Brain microvascular endothelial cell (primary cell): Measurements from ENCODE around the gene AUTS2.

Experiments
- DNase-seq: peaks from one replicate; pipeline ENCODE4 v3.0.0-alpha.2; 2020
- H3K27ac ChIP-seq: fragments of 250-450 bp; sonication (Bioruptor Pico); 2 replicates; pipeline ENCODE4 v1.5.1; 2020; ENCODE audit warnings: mild to moderate bottlenecking, moderate library complexity
- H3K27me3 ChIP-seq: fragments of 250-450 bp; sonication (Bioruptor Pico); replicated peaks from 2 replicates; pipeline ENCODE4 v1.5.1; 2020; ENCODE audit warnings: mild to moderate bottlenecking
- H3K36me3 ChIP-seq: fragments of 250-450 bp; sonication (Bioruptor Pico); replicated peaks from 2 replicates; pipeline ENCODE4 v1.5.1; 2020; ENCODE audit warnings: mild to moderate bottlenecking
- H3K4me3 ChIP-seq: 2 replicates; pipeline ENCODE4 v1.5.1; 2011; ENCODE audit warnings: low read depth, mild to moderate bottlenecking, control low read depth, low read length, moderate library complexity
- in situ Hi-C: cut with HindIII; loops from 2 replicates; pipeline ENCODE4 v1.10.0; 2017; ENCODE audit warnings: low sequenced_read_pairs, low pct_ligation_motif_present
- TF ChIP-seq, protein P1 (sequence below): IDR thresholded peaks from 2 replicates; pipeline ENCODE4 v1.5.1; 2011; ENCODE audit warnings: low read depth, mild to moderate bottlenecking, moderate library complexity, low read length, control low read depth, inconsistent platforms; ENCODE audit errors: missing control alignments

AUTS2 gene

DNA sequence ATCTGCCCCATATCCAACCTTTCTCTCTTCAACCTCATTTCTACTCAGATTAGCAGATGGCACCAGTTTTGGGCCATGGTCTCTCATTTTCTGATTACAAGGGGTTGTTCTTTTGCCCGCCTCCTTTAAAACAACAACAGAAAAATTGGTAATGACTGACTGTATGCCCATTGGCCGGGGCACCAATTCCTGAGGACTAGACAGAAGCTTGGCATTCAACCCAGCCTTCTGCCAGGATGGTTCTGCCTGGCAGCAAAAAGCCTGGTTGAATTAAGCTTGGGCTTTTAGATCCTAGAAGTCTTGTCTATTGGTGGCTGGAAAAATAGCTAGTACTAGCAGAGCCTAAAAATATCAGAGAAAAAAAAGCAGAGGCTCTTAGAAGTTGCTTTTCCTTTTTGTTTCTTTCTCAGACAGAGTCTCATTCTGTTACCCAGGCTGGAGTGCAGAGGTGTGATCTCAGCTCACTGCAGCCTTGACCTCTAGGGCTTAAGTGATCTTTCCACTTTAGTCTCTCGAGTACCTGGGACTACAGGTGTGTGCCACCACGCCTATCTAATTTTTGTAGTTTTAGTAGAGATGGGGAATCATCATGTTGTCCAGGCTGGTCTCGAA is 402.6 kb downstream of the AUTS2 start:
- in situ Hi-C loops, result no loop called here
- Histone ChIP-seq H3K27ac (no peak overlapping the region), H3K36me3 (no peaks in the 10 kb centered on the region), H3K27me3 (no peaks in the 10 kb centered on the region), H3K4me3 (no peak overlapping the region)
- TF ChIP-seq, protein P1, sequence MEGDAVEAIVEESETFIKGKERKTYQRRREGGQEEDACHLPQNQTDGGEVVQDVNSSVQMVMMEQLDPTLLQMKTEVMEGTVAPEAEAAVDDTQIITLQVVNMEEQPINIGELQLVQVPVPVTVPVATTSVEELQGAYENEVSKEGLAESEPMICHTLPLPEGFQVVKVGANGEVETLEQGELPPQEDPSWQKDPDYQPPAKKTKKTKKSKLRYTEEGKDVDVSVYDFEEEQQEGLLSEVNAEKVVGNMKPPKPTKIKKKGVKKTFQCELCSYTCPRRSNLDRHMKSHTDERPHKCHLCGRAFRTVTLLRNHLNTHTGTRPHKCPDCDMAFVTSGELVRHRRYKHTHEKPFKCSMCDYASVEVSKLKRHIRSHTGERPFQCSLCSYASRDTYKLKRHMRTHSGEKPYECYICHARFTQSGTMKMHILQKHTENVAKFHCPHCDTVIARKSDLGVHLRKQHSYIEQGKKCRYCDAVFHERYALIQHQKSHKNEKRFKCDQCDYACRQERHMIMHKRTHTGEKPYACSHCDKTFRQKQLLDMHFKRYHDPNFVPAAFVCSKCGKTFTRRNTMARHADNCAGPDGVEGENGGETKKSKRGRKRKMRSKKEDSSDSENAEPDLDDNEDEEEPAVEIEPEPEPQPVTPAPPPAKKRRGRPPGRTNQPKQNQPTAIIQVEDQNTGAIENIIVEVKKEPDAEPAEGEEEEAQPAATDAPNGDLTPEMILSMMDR, result no peak
- DNase-seq, result no peak

DNA sequence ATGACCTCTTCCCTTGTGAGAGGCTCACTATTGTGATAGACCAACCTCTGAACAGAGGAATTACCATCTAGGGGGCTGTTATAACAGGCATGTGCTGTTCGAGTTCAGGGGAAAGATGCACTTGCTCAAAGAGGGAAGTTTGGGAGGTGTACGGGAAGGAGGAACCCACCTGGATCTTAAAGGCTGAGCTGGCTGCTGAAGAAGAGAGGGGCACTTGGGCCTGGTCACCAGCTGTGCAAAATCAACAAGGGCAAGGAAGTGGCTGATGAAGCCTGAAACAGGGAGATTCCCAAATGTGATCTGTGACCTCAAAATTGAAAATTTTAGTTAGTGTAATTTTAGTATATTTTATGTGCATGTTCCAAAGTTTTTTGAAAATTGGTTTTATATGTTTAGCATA is 407.2 kb downstream of the AUTS2 start:
- in situ Hi-C loops, result no loop called here
- H3K4me3 ChIP-seq, result no peak overlapping the region
- H3K27ac ChIP-seq, result no peak overlapping the region
- TF ChIP-seq, protein P1, result no peak
- DNase-seq, result no peak
- H3K36me3 ChIP-seq, result no peaks in the 10 kb centered on the region
- H3K27me3 ChIP-seq, result no peaks in the 10 kb centered on the region

DNA sequence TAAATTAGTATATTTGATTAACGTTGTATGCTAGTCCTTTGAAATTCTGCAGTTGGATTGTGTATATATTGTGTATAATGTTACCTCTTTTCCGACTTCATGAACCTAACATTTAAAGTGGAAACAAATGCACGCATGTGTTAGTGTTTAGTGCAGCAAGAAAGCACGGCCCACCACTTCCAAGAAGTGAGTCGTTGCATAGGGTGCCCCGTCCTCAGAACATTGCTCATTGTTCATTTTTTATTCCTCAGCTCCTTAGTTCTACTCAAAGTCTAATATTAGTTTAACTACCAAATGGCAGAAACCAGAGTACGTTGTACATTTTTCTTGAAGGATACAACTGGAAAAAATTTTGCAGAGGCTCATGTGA is 407.6 kb downstream of the AUTS2 start:
- H3K27ac ChIP-seq, result no peak overlapping the region
- no peaks in the 10 kb centered on the region for H3K36me3 ChIP-seq
- in situ Hi-C loops, result no loop called here
- no peak for DNase-seq
- H3K4me3 ChIP-seq, result no peak overlapping the region
- TF ChIP-seq, protein P1, result no peak
- no peaks in the 10 kb centered on the region for H3K27me3 ChIP-seq

DNA sequence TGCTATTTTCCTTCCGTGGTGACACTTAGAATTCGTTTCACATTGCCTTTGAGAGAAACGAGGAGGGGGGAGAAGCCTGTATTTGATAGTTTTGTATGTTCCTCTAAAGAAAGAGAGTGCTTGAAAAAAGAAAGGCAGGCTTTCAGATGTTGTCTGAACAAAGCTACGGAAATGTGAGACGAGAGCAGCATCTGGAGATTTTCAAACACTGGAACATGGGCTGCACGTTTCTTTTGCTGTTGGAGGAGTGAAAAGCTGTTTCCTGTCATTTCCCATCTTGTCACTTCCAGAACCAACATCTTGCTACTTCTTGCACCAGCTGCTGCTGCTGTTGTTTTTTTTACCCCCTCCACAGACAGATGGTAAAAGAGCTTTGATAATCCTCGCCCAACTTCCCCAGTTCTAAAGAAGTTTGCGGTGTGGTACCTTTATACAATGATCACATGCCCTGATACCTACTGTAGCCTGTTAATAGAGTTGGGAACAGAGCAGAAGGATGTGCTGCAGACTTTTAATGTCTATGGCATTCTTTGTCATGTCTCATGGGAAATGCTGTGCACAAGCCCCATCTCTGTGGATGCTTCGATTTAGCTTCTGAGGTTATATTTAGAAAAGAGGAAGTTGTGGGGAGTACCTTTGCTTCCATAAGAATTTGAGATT is 408.1 kb downstream of the AUTS2 start:
- H3K4me3 ChIP-seq, result no peak overlapping the region
- H3K36me3 ChIP-seq, result no peaks in the 10 kb centered on the region
- no peak for DNase-seq
- in situ Hi-C loops, result no loop called here
- no peaks in the 10 kb centered on the region for H3K27me3 ChIP-seq
- H3K27ac ChIP-seq, result no peak overlapping the region
- TF ChIP-seq, protein P1, result no peak

DNA sequence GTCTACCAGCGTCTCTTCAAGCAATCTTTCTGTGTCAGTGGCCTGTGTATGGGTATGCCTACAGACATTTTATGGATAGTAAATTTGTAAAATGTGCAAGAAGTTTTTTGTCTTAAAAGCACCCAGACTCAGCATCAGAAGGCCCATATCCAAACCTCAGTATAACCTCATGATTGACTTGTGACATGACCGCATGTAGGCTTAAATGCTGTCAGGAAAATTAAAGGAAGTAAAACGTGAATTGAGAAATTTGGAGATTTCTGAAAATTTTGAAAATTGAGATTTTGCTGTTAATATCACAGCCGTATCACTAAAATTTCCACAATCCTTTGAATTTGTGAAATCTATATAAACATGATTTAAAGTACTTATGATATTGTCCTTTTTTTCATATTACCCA is 410.2 kb downstream of the AUTS2 start:
- Histone ChIP-seq H3K4me3 (no peak overlapping the region), H3K27ac (no peak overlapping the region), H3K36me3 (no peaks in the 10 kb centered on the region), H3K27me3 (no peaks in the 10 kb centered on the region)
- no peak for DNase-seq
- in situ Hi-C loops, result no loop called here
- TF ChIP-seq, protein P1, result no peak
